ENCODE measurements around the gene ANG.
"Not testable (repeated sequence)": the region's sequence is repeated elsewhere in the genome, so short reads cannot be mapped to it uniquely, and the experiment has no call there.

The ANG gene

GRCh38 chr14:20698018-20698329 lies 9.4 kb downstream of the ANG start:
- DNase-seq (ENCODE audit: low spot score) (no peak), FAIRE-seq (no peak)

GRCh38 chr14:20698934-20699333 lies 10.4 kb downstream of the ANG start:
- FAIRE-seq (no peak), DNase-seq (ENCODE audit: low spot score) (no peak)

- FAIRE-seq (no peak), DNase-seq (ENCODE audit: low spot score) (no peak)
Measured at GRCh38 chr14:20699931-20700330, 11.4 kb downstream of the ANG start.

GRCh38 chr14:20700965-20701364 lies 12.4 kb downstream of the ANG start:
- not testable (repeated sequence) for DNase-seq (ENCODE audit: low spot score); FAIRE-seq

- DNase-seq (ENCODE audit: low spot score): no peak
Measured at GRCh38 chr14:20706657-20707355, 18.2 kb downstream of the ANG start.

GRCh38 chr14:20707622-20708021 lies 19.1 kb downstream of the ANG start:
- DNase-seq (ENCODE audit: low spot score) (no peak), FAIRE-seq (no peak)

More at GRCh38 chr14:20706657-20707355, 18.2 kb downstream of the ANG start:
- no peak for FAIRE-seq

- FAIRE-seq (no peak), DNase-seq (ENCODE audit: low spot score) (no peak)
Measured at GRCh38 chr14:20711261-20711660, 22.7 kb downstream of the ANG start.

GRCh38 chr14:20711685-20712084 lies 23.1 kb downstream of the ANG start:
- FAIRE-seq: no peak

GRCh38 chr14:20712904-20713303 lies 24.3 kb downstream of the ANG start:
- FAIRE-seq: no peak
- no peak for DNase-seq (ENCODE audit: low spot score)

More at GRCh38 chr14:20711685-20712084, 23.1 kb downstream of the ANG start:
- no peak for DNase-seq (ENCODE audit: low spot score)

- no peak for FAIRE-seq
- DNase-seq (ENCODE audit: low spot score): no peak
Measured at GRCh38 chr14:20714593-20715250, 26.2 kb downstream of the ANG start.

- FAIRE-seq (no peak), DNase-seq (ENCODE audit: low spot score) (no peak)
Measured at GRCh38 chr14:20719777-20720176, 31.2 kb downstream of the ANG start.

- FAIRE-seq: no peak
Measured at GRCh38 chr14:20720741-20721140, 32.2 kb downstream of the ANG start.

GRCh38 chr14:20722016-20722415 lies 33.5 kb downstream of the ANG start:
- no peak for FAIRE-seq
- no peak for DNase-seq (ENCODE audit: low spot score)

More at GRCh38 chr14:20720741-20721140, 32.2 kb downstream of the ANG start:
- no peak for DNase-seq (ENCODE audit: low spot score)

- DNase-seq (ENCODE audit: low spot score) (no peak), FAIRE-seq (no peak)
Measured at GRCh38 chr14:20723488-20723887, 34.9 kb downstream of the ANG start.

GRCh38 chr14:20726121-20726520 lies 37.6 kb downstream of the ANG start:
- not testable (repeated sequence) for FAIRE-seq; DNase-seq (ENCODE audit: low spot score)

- DNase-seq (ENCODE audit: low spot score) (no peak), FAIRE-seq (no peak)
Measured at GRCh38 chr14:20726531-20726930, 38.0 kb downstream of the ANG start.

- no peak for FAIRE-seq
- DNase-seq (ENCODE audit: low spot score): no peak
Measured at GRCh38 chr14:20730891-20731290, 42.3 kb downstream of the ANG start.

GRCh38 chr14:20732477-20732876 lies 43.9 kb downstream of the ANG start:
- DNase-seq (ENCODE audit: low spot score) (no peak), FAIRE-seq (no peak)

- DNase-seq (ENCODE audit: low spot score) (no peak), FAIRE-seq (no peak)
Measured at GRCh38 chr14:20732979-20733635, 44.5 kb downstream of the ANG start.

GRCh38 chr14:20733684-20734429 lies 45.3 kb downstream of the ANG start:
- DNase-seq (ENCODE audit: low spot score) (no peak), FAIRE-seq (no peak)

GRCh38 chr14:20734430-20734806 lies 45.9 kb downstream of the ANG start:
- DNase-seq (ENCODE audit: low spot score) (no peak), FAIRE-seq (no peak)

- DNase-seq (ENCODE audit: low spot score); FAIRE-seq: not testable (repeated sequence)
Measured at GRCh38 chr14:20738292-20738691, 49.7 kb downstream of the ANG start.

All from RCC 7860 (cell line).